A673 (cell line): ENCODE data around the gene FDX1. TPM values are rescaled to one million over a fixed set of nuclear protein-coding genes. Genes with fewer than 3 reads are reported as not detected.

Experiments
- BruUV-seq: library from RNA; stranded (reverse); fragments of 400-500 nt; replicated peaks from 2 replicates; lab custom pipeline; 2021; lab: Mats Ljungman, UMichigan
- CTCF ChIA-PET: fragments of 300-600 bp; sonication (Branson Sonifier 250); formaldehyde crosslinking; loops from one replicate; lab custom pipeline; 2022; ENCODE audit warnings: antibody characterized with exemption; lab: Charles Lee
- POLR2A ChIA-PET: fragments of 300-600 bp; sonication (Branson Sonifier 250); formaldehyde crosslinking; loops from one replicate; lab custom pipeline; 2022; ENCODE audit warnings: antibody characterized with exemption; ENCODE audit not compliant: low non-redundant PET; lab: Charles Lee
- DNase-seq: peaks from one replicate; pipeline ENCODE4 v3.0.0-alpha.2; 2015; ENCODE audit warnings: low spot score
- H3K27ac ChIP-seq: fragments of 200-600 bp; sonication (generic); 2 replicates; pipeline ENCODE4 v1.5.1; 2016; ENCODE audit warnings: mixed run types, low read depth, mild to moderate bottlenecking, mixed read lengths, antibody characterized with exemption, low read length; ENCODE audit not compliant: poor library complexity, severe bottlenecking
- H3K27me3 ChIP-seq: fragments of 200-600 bp; sonication (generic); replicated peaks from 2 replicates; pipeline ENCODE4 v1.6.1; 2017; ENCODE audit warnings: mixed run types, low read depth, mild to moderate bottlenecking, mixed read lengths, antibody characterized with exemption, low read length; ENCODE audit not compliant: insufficient read depth, poor library complexity
- H3K36me3 ChIP-seq: fragments of 200-600 bp; sonication (generic); 2 replicates; pipeline ENCODE4 v1.6.1; 2016; ENCODE audit warnings: mixed run types, mild to moderate bottlenecking, mixed read lengths, antibody characterized with exemption, low read length; ENCODE audit not compliant: insufficient read depth, poor library complexity, severe bottlenecking
- H3K4me1 ChIP-seq: fragments of 200-600 bp; sonication (generic); 2 replicates; pipeline ENCODE4 v1.6.1; 2017; ENCODE audit warnings: mixed run types, mild to moderate bottlenecking, mixed read lengths, antibody characterized with exemption, low read length; ENCODE audit not compliant: insufficient read depth, poor library complexity, severe bottlenecking
- H3K4me3 ChIP-seq: fragments of 200-600 bp; sonication (generic); 2 replicates; pipeline ENCODE4 v1.5.1; 2016; ENCODE audit warnings: low read depth, mixed run types, mild to moderate bottlenecking, mixed read lengths, low read length; ENCODE audit not compliant: poor library complexity, severe bottlenecking
- H3K9me3 ChIP-seq: fragments of 200-600 bp; sonication (generic); 2 replicates; pipeline ENCODE4 v1.6.1; 2016; ENCODE audit warnings: mixed run types, low read depth, mild to moderate bottlenecking, mixed read lengths, antibody characterized with exemption, low read length; ENCODE audit not compliant: poor library complexity, severe bottlenecking
- EZH2 ChIP-seq: fragments of 200-600 bp; sonication (generic); IDR thresholded peaks from 2 replicates; pipeline ENCODE4 v1.6.1; 2017; ENCODE audit warnings: borderline replicate concordance, low read depth, mild to moderate bottlenecking, mixed read lengths, antibody characterized with exemption, low read length; ENCODE audit not compliant: poor library complexity, severe bottlenecking
- intact Hi-C: fragments of 100-400 bp; cut with micrococcal nuclease; formaldehyde crosslinking; loops from one replicate; pipeline ENCODE4 v1.10.0; 2022; ENCODE audit not compliant: unreplicated experiment
- total RNA-seq: library from RNA; stranded (reverse); gene quantifications from 2 replicates; pipeline ENCODE4 v1.2.3, GENCODE V29; 2021
- TF ChIP-seq, protein P1 (sequence below): fragments of 300-800, 200-600 bp; sonication (generic); conservative IDR thresholded peaks from 2 replicates; pipeline ENCODE4 v1.5.1; 2017; ENCODE audit warnings: low read depth, mild to moderate bottlenecking, antibody characterized with exemption, low read length, moderate library complexity, mixed read lengths

The FDX1 gene
- total RNA-seq, 1 experiment from 2014 or later, result 62.3 TPM

DNA sequence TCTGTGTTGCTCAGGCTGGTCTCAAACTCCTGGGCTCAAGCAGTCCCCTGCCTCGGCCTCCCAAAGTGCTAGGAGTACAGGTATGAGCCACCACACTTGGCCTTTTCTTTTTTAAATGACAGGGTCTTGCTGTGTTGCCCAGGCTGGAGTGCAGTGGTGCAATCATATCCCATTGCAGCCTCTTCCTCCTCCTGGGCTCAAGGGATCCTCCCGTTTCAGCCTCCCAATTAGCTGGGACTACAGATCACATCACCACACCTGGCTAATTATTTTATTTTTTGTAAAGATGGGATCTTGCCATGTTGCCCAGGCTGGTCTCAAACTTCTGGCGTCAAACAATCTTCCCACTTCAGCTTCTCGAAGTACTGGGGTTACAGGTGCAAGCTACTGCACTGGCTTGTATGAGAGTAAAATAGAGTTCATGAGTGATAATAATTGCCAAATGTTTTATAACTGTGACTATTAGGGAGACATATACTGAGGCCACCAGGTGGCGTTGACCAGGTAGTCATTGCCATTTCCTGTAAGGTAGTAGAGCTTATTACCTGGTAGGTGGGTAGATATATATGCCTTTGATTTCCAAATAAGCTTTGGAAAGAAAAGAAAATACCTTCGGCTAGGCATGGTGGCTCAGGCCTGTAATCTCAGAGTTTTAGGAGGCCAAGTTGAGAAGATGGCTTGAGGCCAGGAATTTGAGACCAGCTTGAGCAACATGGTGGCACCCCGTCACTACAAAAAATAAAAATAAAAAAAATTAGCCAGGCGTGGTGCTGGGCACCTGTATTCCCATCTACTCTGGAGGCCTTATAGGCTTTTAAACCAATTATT lies 5.4 kb downstream of the FDX1 start:
- no TSS peak for BruUV-seq
- H3K27me3 ChIP-seq, result no peaks in the 10 kb centered on the region
- TF ChIP-seq, protein P1, sequence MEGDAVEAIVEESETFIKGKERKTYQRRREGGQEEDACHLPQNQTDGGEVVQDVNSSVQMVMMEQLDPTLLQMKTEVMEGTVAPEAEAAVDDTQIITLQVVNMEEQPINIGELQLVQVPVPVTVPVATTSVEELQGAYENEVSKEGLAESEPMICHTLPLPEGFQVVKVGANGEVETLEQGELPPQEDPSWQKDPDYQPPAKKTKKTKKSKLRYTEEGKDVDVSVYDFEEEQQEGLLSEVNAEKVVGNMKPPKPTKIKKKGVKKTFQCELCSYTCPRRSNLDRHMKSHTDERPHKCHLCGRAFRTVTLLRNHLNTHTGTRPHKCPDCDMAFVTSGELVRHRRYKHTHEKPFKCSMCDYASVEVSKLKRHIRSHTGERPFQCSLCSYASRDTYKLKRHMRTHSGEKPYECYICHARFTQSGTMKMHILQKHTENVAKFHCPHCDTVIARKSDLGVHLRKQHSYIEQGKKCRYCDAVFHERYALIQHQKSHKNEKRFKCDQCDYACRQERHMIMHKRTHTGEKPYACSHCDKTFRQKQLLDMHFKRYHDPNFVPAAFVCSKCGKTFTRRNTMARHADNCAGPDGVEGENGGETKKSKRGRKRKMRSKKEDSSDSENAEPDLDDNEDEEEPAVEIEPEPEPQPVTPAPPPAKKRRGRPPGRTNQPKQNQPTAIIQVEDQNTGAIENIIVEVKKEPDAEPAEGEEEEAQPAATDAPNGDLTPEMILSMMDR, result peak; percentile 47
- no peak for TF ChIP-seq EZH2
- peaks cover 7% of the 10 kb centered on the region for H3K9me3 ChIP-seq
- no peak overlapping the region for H3K4me3 ChIP-seq
- DNase-seq, result no peak
- intact Hi-C loops, result loop anchor here (5.0 kb wide), 3 partner anchors 38 to 588 kb away; partner anchors contain the start of gene RDX
- ChIA-PET POLR2A (interaction anchor here (0.6 kb wide), 1 partner anchor 9 kb away, joined by 3 read pairs; no protein-coding TSS in a partner anchor), CTCF (interaction anchor here (0.6 to 0.8 kb wide), 3 partner anchors 38 to 234 kb away, joined by 3 to 6 read pairs (median 4); no protein-coding TSS in a partner anchor)
- H3K36me3 ChIP-seq, result peaks cover 30% of the 10 kb centered on the region
- H3K27ac ChIP-seq, result peak overlapping the region; percentile 14
- peaks cover 64% of the 10 kb centered on the region for H3K4me1 ChIP-seq

DNA sequence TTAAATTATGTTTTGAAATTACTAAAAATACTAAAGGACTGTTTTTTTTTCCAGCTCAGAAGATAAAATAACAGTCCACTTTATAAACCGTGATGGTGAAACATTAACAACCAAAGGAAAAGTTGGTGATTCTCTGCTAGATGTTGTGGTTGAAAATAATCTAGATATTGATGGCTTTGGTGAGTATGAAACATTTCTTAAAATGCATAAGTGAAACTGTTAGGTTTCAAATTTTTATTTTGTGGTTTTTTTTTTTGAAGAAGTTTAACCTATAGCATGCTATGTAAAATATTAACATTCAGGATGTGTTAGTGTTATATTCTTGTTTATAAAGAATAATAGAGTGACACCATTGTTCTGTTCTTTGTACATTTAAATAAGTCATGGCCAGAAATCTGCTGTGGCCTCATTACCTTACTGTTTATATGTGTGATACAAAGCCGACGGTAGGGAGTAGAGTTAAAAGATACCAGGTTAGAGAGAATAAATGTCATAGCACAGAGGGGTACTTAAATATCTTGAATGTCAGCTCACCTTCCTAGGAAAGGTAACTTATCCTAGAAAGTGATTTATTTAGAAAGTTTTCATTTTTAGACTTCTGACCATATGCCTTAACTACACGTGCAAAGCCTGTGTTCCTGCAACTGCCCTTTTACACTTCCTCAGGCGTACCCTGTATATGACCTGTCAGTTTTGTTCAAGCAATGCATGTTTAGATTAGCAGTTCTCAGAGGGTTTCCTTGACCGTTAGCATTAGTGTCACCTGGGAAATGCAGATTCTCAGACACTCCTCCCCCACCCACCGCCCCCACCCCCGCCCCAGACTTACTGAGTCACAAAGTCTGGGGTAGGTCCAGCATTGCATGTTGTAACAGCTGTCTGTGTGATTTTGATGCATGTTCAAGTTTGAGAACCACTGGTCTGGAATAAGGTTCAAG lies 6.3 kb downstream of the FDX1 start:
- Histone ChIP-seq H3K27ac (no peak overlapping the region), H3K4me1 (peaks cover 64% of the 10 kb centered on the region), H3K36me3 (peaks cover 39% of the 10 kb centered on the region), H3K27me3 (no peaks in the 10 kb centered on the region), H3K4me3 (no peak overlapping the region), H3K9me3 (peaks cover 16% of the 10 kb centered on the region)
- CTCF ChIA-PET, result interaction anchor here (0.8 kb wide), 1 partner anchor 38 kb away, joined by 6 read pairs; no protein-coding TSS in a partner anchor
- no peak for TF ChIP-seq EZH2
- TF ChIP-seq, protein P1, result no peak
- DNase-seq, result no peak
- no TSS peak for BruUV-seq
- POLR2A ChIA-PET, result no interaction called here
- intact Hi-C loops, result no loop called here

DNA sequence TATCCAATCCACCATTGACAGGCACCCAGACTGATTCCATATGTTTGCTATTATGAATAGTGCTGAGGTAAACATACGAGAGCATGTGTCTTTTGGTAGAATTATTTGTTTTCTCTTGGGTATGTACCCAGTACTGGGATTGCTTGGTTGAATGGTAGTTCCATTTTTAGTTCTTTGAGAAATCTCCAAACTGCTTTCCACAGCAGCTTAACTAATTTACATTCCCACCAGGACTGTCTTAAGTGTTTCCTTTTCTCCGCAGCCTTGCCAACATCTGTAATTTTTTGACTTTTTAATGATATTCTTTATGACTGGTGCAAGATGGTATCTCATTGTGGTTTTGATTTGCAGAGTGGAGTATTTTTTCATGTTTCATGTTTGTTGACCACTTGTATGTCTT lies 8.3 kb downstream of the FDX1 start:
- peaks cover 48% of the 10 kb centered on the region for H3K36me3 ChIP-seq
- no TSS peak for BruUV-seq
- CTCF ChIA-PET, result no interaction called here

More for the DNA sequence above, 8.3 kb downstream of the FDX1 start:
- TF ChIP-seq EZH2, result no peak
- TF ChIP-seq, protein P1, result no peak
- peak; percentile 77 for DNase-seq
- POLR2A ChIA-PET, result no interaction called here
- Histone ChIP-seq H3K27me3 (no peaks in the 10 kb centered on the region), H3K9me3 (peaks cover 20% of the 10 kb centered on the region), H3K27ac (peak overlapping the region; percentile 66), H3K4me1 (peaks cover 54% of the 10 kb centered on the region), H3K4me3 (no peak overlapping the region)
- intact Hi-C loops, result no loop called here
